OCI-LY1 (cell line): ENCODE data around the gene LAX1.
A peak's percentile ranks its signal among the peaks of the same experiment; 100 is the strongest.

Experiments
- H2AFZ ChIP-seq: fragments of 200-600 bp; sonication (generic), shearing (Covaris generic); 2 replicates; pipeline ENCODE4 v1.6.0; 2014; ENCODE audit warnings: antibody characterized with exemption, mild to moderate bottlenecking, low read length
- H3F3A ChIP-seq: fragments of 200-600 bp; sonication (generic), shearing (Covaris generic); 2 replicates; pipeline ENCODE4 v1.6.0; 2014; ENCODE audit warnings: mild to moderate bottlenecking, antibody characterized with exemption, low read length, moderate library complexity; ENCODE audit not compliant: insufficient read depth
- H3K27ac ChIP-seq: fragments of 200-600 bp; sonication (generic); 2 replicates; pipeline ENCODE4 v1.5.1; 2014; ENCODE audit warnings: low read length, mixed run types, mild to moderate bottlenecking, low read depth; ENCODE audit not compliant: poor library complexity, severe bottlenecking
- H3K27me3 ChIP-seq: fragments of 200-600 bp; sonication (generic); 2 replicates; pipeline ENCODE4 v1.6.0; 2014; ENCODE audit warnings: antibody characterized with exemption, mild to moderate bottlenecking, low read length, moderate library complexity; ENCODE audit not compliant: insufficient read depth
- H3K36me3 ChIP-seq: fragments of 200-600 bp; sonication (generic); 2 replicates; pipeline ENCODE4 v1.6.1; 2014; ENCODE audit warnings: mild to moderate bottlenecking, antibody characterized with exemption, low read length, moderate library complexity, mixed read lengths; ENCODE audit not compliant: insufficient read depth
- H3K4me1 ChIP-seq: fragments of 200-600 bp; sonication (generic); 2 replicates; pipeline ENCODE4 v1.5.1; 2014; ENCODE audit warnings: mild to moderate bottlenecking, low read length, moderate library complexity; ENCODE audit not compliant: insufficient read depth, severe bottlenecking
- H3K4me2 ChIP-seq: fragments of 200-600 bp; sonication (generic), shearing (Covaris generic); 2 replicates; pipeline ENCODE4 v1.6.1; 2014; ENCODE audit warnings: low read length
- H3K4me3 ChIP-seq: fragments of 200-600 bp; sonication (generic); 2 replicates; pipeline ENCODE4 v1.5.1; 2014; ENCODE audit warnings: low read length, low read depth, mild to moderate bottlenecking, mixed read lengths; ENCODE audit not compliant: poor library complexity, severe bottlenecking
- H3K79me2 ChIP-seq: fragments of 200-600 bp; shearing (Covaris generic); 2 replicates; pipeline ENCODE4 v1.6.1; 2016; ENCODE audit warnings: mixed run types, low read length, mixed read lengths; ENCODE audit not compliant: insufficient read depth
- H3K9ac ChIP-seq: fragments of 200-600 bp; sonication (generic), shearing (Covaris generic); 2 replicates; pipeline ENCODE4 v1.6.1; 2014; ENCODE audit warnings: mild to moderate bottlenecking, low read length, mixed read lengths
- H3K9me2 ChIP-seq: fragments of 200-600 bp; sonication (generic), shearing (Covaris generic); 2 replicates; pipeline ENCODE4 v1.6.1; 2014; ENCODE audit warnings: low read depth, mild to moderate bottlenecking, low read length, mixed read lengths
- H3K9me3 ChIP-seq: fragments of 200-600 bp; shearing (Covaris generic); 2 replicates; pipeline ENCODE4 v1.6.1; 2014; ENCODE audit warnings: low read length, mixed read lengths
- H4K20me1 ChIP-seq: fragments of 200-600 bp; sonication (generic), shearing (Covaris generic); 2 replicates; pipeline ENCODE4 v1.6.0; 2016; ENCODE audit warnings: mild to moderate bottlenecking, low read length; ENCODE audit not compliant: insufficient read depth
- EZH2 ChIP-seq: fragments of 200-600 bp; sonication (generic), shearing (Covaris generic); IDR thresholded peaks from 2 replicates; pipeline ENCODE4 v1.8.0; 2017; ENCODE audit warnings: borderline replicate concordance, mixed run types, mild to moderate bottlenecking, antibody characterized with exemption, low read length, moderate library complexity, mixed read lengths
- TF ChIP-seq, protein P1 (sequence below): fragments of 200-600 bp; sonication (generic), shearing (Covaris generic); IDR thresholded peaks from 2 replicates; pipeline ENCODE4 v1.5.1; 2017; ENCODE audit warnings: mild to moderate bottlenecking, antibody characterized with exemption, low read length, moderate library complexity, mixed read lengths

Gene LAX1

GRCh38 chr1:203805689-203806088 is 40.7 kb downstream of the LAX1 start:
- Histone ChIP-seq H3K9ac (no peak overlapping the region), H3K36me3 (peaks cover 77% of the 10 kb centered on the region), H4K20me1 (no peaks in the 10 kb centered on the region), H3K27me3 (no peaks in the 10 kb centered on the region), H2AFZ (no peak overlapping the region), H3K4me1 (no peaks in the 10 kb centered on the region), H3K79me2 (peaks cover 61% of the 10 kb centered on the region), H3K9me2 (no peaks in the 10 kb centered on the region), H3K27ac (no peak overlapping the region), H3K4me3 (no peak overlapping the region), H3K9me3 (no peaks in the 10 kb centered on the region), H3K4me2 (no peak overlapping the region), H3F3A (no peaks in the 10 kb centered on the region)
- TF ChIP-seq, protein P1, sequence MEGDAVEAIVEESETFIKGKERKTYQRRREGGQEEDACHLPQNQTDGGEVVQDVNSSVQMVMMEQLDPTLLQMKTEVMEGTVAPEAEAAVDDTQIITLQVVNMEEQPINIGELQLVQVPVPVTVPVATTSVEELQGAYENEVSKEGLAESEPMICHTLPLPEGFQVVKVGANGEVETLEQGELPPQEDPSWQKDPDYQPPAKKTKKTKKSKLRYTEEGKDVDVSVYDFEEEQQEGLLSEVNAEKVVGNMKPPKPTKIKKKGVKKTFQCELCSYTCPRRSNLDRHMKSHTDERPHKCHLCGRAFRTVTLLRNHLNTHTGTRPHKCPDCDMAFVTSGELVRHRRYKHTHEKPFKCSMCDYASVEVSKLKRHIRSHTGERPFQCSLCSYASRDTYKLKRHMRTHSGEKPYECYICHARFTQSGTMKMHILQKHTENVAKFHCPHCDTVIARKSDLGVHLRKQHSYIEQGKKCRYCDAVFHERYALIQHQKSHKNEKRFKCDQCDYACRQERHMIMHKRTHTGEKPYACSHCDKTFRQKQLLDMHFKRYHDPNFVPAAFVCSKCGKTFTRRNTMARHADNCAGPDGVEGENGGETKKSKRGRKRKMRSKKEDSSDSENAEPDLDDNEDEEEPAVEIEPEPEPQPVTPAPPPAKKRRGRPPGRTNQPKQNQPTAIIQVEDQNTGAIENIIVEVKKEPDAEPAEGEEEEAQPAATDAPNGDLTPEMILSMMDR = no peak
- TF ChIP-seq EZH2 = no peak

GRCh38 chr1:203807196-203807595 is 42.2 kb downstream of the LAX1 start:
- TF ChIP-seq EZH2 = no peak
- TF ChIP-seq, protein P1 = no peak
- no peak overlapping the region for H3K4me3 ChIP-seq
- H3K79me2 ChIP-seq = peaks cover 49% of the 10 kb centered on the region
- no peaks in the 10 kb centered on the region for H3K4me1 ChIP-seq
- H4K20me1 ChIP-seq = no peaks in the 10 kb centered on the region
- no peak overlapping the region for H3K27ac ChIP-seq
- no peak overlapping the region for H3K9ac ChIP-seq
- no peaks in the 10 kb centered on the region for H3F3A ChIP-seq
- H3K27me3 ChIP-seq = no peaks in the 10 kb centered on the region
- H3K4me2 ChIP-seq = no peak overlapping the region
- H3K9me2 ChIP-seq = no peaks in the 10 kb centered on the region
- peaks cover 73% of the 10 kb centered on the region for H3K36me3 ChIP-seq
- H3K9me3 ChIP-seq = no peaks in the 10 kb centered on the region
- H2AFZ ChIP-seq = no peak overlapping the region

DNA sequence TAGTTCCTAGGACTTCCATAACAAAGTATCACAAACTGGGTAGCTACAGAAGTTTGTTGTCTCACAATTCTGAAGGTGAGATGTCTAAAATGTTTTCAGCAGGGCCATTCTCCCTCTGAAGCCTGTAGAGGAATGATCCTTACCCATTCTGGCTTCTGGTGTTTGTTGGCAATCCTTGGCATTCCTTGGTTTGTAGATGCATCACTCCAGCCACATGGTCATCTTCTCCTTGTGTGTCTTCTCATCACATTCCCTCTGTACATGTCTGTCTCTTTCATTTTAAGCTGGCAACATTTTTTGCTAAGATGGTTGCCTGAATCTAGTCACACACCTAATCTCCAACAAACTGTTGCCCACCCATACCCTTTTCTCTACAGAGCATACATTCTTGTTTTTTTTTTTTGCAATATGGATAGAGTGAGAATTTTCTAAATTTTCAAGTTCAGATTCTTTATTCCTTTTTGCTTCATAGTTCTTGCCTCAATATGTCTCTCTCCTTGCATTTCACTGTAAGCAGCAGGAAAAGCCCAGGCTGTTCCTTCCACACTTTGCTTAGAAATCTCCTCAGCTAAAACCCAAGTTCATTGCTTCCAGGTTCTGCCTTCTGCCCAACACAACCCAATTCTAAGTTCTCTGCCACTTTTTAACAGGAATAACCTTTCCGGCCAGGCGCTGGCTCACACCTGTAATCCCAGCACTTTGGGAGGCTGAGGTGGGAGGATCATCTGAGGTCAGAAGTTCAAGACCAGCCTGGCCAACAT is 48.8 kb downstream of the LAX1 start:
- H3K9ac ChIP-seq = no peak overlapping the region
- H3K36me3 ChIP-seq = peaks cover 61% of the 10 kb centered on the region
- peaks cover 10% of the 10 kb centered on the region; the same call in 1 of the 2 replicates for H3F3A ChIP-seq
- H3K9me3 ChIP-seq = no peaks in the 10 kb centered on the region
- no peak overlapping the region for H2AFZ ChIP-seq
- H3K27me3 ChIP-seq = no peaks in the 10 kb centered on the region
- peak overlapping the region; percentile 27 for H3K27ac ChIP-seq
- no peak for TF ChIP-seq EZH2
- TF ChIP-seq, protein P1 = no peak
- no peak overlapping the region for H3K4me2 ChIP-seq
- H3K9me2 ChIP-seq = no peaks in the 10 kb centered on the region
- peaks cover 8% of the 10 kb centered on the region; the same call in 1 of the 2 replicates for H3K79me2 ChIP-seq
- no peaks in the 10 kb centered on the region for H4K20me1 ChIP-seq
- H3K4me1 ChIP-seq = peaks cover 27% of the 10 kb centered on the region
- no peak overlapping the region for H3K4me3 ChIP-seq
